GM12872 (cell line): ENCODE results near the gene SRBD1.

Experiments
- TF ChIP-seq, protein P1 (sequence below): IDR thresholded peaks from 3 replicates; pipeline ENCODE4 v1.5.1; 2011; ENCODE audit warnings: low read depth, mild to moderate bottlenecking, low read length, moderate library complexity; ENCODE audit not compliant: insufficient read depth

The SRBD1 gene

GRCh38 chr2:45617496-45617895 lies 6.4 kb upstream of the SRBD1 start:
- TF ChIP-seq, protein P1, sequence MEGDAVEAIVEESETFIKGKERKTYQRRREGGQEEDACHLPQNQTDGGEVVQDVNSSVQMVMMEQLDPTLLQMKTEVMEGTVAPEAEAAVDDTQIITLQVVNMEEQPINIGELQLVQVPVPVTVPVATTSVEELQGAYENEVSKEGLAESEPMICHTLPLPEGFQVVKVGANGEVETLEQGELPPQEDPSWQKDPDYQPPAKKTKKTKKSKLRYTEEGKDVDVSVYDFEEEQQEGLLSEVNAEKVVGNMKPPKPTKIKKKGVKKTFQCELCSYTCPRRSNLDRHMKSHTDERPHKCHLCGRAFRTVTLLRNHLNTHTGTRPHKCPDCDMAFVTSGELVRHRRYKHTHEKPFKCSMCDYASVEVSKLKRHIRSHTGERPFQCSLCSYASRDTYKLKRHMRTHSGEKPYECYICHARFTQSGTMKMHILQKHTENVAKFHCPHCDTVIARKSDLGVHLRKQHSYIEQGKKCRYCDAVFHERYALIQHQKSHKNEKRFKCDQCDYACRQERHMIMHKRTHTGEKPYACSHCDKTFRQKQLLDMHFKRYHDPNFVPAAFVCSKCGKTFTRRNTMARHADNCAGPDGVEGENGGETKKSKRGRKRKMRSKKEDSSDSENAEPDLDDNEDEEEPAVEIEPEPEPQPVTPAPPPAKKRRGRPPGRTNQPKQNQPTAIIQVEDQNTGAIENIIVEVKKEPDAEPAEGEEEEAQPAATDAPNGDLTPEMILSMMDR = no peak

DNA sequence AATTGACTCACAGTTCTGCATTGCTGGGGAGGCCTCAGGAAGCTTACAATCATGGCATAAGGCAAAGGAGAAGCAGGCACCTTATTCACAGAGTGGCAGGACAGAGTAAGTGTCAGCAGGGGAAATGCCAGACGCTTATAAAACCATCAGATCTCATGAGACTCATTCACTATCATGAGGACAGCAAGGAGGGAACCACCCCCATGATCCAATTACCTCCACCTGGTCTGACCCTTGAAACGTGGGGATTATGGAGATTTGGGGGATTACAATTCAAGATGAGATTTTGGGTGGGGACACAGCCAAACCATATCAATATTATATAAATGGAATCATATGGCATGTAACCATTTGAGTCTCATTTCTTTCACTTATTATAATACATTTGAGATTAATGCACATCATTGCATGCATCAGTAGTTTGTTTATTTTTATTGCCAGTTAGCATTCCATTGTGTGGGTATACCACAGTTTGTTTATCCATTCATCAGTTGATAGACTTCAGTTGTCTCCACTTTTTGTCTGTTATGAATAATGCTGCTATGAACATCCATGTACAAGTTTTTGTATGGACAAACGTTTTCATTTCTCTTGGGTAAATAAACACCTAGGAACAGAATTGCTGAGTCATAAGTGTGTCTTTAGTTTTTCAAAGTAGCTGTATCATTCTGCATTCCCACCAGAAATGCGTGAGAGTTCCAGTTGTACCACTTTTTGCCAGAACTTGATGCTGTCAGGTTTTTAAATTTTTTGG lies 5.8 kb upstream of the SRBD1 start:
- TF ChIP-seq, protein P1 = no peak

- TF ChIP-seq, protein P1 = no peak
These were observed 3.9 kb upstream of the SRBD1 start for GRCh38 chr2:45614871-45615415.

GRCh38 chr2:45614330-45614729 lies 3.3 kb upstream of the SRBD1 start:
- TF ChIP-seq, protein P1 = no peak

GRCh38 chr2:45612731-45613130 lies 1.7 kb upstream of the SRBD1 start:
- TF ChIP-seq, protein P1 = no peak

- TF ChIP-seq, protein P1 = no peak
These were observed 1.2 kb upstream of the SRBD1 start for GRCh38 chr2:45612285-45612684.

DNA sequence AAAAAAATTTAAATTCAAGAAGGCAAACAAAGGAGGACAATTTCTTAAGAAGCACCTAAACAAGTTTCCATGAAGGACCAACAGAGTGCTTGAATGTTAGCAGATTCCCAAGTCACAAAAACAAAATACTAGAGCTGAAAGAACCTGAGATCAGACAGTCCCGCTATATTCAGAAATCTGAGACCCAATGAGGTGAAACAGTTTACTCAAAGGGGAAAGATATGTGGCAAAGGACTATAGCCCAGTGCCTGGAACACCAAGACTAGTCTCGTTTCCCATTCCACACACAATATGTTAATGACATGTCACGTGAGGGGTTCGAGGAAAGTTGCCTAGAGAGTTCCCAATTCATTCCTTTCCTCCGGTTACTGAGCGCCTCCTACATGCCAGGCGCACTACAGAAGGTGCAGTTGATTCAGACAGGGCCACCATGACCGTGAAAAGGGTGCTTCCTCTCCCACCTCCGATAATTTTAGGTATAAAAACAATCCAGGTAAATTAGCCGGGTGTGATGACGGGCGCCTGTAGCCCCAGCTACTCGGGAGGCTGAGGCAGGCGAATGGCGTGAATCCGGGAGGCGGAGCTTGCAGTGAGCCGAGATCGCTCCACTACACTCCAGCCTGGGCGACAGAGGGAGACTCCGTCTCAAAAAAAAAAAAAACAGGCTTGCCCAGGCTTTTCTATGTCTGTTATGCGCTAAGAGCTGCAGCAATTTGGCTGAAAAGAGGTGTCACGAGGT lies 617 bp downstream of the SRBD1 start:
- TF ChIP-seq, protein P1 = peak; percentile 33; the same call in 2 of the 3 replicates
